ENCODE results near the gene SKP1.

The SKP1 gene

DNA sequence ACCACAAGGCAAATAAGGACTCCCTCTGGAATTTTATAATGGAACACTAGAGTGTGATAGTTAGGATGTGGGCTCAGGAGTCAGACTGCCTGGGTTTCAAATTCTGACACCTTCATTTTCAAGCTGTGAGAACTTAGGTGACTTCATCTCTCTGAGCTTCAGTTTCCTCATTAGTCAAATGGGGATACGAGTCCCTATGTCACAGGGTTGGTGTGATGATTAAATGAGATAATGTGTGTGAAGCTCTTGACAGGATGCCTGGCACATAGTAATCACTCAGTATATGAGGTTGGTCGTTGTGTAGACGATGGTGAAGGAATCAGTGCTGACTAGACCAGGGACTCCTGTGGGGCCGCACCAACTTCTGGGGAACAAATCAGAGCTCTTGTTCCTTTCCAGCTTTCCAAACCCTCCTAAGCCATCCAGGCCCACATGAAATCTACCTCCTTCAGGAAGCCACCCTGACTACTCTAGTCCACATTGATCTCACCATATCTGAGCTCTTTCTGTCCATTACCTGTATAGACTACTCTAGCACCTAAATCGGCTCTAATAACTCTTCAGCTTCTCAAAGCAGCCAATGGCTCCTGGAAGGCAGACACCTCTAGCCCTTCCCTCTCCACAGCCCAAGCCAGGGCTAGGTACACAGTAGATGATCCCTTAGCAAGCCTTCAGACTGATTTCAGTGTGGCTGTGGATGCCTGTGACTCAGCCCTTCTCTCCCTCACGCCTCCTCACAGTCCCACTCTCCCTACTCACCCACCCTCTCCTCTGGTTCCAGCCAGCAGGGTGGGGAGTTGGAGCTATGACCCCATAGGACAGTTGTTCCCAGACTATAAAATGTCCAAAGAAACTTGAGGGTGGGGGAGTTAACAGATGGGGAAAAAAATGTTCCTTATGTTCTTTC lies 64.8 kb downstream of the SKP1 start:
- no peak for DNase-seq

DNA sequence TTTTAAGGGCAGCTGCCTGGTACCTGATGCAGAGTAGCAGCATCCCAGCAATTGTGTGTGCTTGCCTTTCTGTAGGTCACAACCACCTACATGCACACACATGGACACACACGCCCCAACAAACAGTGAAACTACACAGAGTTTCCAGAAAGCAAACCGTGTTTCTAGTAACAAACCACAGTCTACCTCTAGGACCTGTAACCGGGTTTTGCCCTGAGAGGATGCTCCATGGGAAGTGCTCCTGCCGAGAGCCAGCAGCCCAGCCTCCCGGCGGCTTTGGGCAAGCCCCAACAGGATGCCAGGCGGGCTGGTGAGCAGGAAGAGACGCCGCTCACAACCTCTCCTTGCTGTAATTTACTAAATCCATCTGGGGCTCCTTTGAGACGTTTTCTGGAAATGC lies 66.4 kb downstream of the SKP1 start:
- no peak for DNase-seq

DNA sequence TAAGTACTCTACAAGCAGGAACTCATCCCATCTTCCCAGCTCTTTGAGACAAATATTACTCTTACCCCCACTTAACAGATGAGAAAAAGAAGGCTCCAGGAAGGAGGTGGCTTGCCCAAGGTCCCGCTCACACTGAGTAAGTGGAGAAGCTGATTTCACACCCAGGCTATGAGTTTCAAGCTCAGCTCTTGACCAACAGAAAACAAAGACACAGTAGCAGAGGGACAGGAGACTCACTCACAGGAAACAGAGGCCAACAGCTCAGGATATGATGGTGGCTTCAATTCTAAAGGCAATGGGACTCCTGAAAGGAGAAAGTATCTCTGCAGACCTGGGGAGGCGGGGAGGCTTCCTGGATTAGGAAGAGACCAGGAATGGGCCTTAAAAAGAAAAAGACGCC lies 69.0 kb downstream of the SKP1 start:
- no peak for DNase-seq

DNA sequence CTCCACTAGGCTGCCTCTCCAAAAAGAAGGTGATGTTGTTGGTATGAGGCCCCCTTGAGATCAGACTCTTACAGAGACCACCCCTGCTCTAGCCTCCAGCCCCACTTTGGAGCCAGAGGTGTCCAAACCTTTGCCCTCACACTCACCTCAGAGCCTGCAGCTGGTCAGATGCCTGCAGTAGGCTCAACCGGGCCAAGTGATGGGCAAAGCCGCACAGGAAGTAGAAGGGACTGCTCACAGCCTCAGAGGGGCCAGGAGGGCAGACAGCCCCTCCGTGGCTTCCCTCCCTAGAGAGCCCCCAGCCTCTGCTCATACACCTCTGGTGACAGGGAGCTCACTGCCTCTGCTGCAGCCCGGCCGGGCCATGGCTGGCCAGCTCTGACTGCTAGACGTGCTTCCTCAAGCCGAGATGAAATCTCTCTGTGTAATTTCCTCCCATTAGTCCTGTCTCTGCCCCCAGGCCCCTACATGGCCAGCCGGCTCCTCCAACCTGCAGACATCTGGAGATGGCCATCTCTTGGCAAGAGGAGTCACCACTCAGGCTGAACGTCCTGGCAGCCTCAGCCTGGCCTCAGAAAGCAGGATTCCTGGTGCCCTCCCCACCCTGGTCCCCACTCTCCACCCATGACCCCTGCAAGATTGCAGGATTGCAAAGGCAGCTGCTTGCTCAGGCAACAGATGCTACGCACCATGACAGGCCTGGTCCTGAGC lies 69.6 kb downstream of the SKP1 start:
- DNase-seq, result no peak

DNA sequence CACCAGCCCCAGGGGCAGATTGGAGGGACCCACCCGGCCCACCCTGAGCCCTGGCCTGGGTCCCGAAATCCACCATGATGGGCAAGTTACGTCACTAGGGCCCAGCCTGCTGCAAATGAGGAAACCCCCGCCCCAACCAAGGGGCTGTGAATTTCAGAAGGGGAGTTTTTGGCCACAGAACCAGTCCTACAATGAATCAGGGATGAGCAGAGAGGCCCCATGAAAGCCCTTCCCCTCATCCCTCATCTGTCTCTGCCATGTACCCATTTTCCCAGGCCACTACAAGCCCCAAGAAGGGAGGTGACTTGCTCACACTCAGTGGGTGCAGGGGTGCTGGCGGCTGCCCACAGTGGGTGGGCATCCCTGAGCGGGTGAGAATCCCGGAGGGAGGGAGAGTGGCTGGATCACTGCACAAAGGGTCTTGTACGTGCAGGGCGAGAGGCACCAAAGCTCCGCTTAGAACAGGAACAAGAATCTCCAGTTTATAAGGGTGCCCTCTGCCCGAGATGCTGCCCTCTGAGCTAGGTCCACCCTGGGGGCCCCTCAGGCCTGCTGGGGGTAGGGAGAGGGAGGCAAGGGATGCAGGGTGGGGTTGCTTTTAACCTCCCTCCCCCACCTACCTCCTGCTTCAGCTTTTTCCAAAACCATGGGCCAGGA lies 72.6 kb downstream of the SKP1 start:
- no peak for DNase-seq

DNA sequence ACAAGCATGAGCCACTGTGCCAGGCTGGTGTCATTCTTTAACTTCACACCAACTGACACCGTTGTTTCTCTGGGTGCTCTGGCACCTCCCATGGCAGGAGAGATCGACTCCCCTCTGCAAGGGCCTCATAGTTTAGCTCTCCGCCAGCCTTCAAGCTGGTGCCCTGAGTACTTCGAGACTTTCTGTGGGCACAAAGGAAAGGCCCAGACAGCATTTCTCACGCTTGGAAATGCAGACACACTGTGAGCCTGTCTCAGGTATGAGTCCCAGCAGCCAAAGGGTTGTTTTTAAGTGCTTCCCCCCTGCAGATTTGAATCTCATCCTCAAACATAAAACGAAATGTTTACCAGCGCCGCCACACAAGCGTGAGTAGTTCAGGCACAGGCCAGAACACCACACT lies 73.4 kb downstream of the SKP1 start:
- no peak for DNase-seq

DNA sequence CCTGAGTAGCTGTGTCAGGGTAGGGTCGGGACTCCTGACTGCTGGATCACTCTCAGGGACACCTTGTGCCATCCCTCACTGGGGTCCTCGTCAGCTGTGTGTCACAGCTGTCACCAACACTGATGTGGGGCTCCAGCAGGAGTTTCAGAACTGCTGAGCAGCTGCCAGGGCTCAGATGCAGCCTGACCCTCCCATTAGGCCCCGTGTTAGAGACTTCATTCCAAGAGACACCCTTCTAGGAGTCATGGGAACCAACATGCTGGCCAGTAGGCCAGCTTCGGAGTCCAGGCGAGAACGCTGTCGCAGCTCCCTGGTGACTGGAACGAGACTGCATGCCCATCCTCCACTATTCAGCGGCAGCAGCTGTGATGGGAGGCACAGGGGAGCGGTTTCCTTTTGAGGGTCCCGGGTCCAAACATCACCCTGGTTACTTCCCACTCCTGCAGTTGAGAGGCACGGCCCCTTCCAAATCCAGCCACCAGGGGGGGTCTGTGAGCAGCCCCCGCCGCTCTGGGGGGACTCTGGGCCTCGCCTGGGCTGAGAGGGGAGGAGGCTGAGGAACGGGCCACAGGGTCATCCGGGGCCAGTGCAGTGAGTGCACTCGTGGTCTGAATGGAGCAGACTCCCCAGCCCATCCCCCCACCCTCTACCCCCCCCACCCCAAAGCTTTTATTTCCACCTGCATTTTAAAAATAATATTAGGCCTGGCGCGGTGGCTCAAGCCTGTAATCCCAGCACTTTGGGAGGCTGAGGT lies 74.9 kb downstream of the SKP1 start:
- DNase-seq, result peak; percentile 61

DNA sequence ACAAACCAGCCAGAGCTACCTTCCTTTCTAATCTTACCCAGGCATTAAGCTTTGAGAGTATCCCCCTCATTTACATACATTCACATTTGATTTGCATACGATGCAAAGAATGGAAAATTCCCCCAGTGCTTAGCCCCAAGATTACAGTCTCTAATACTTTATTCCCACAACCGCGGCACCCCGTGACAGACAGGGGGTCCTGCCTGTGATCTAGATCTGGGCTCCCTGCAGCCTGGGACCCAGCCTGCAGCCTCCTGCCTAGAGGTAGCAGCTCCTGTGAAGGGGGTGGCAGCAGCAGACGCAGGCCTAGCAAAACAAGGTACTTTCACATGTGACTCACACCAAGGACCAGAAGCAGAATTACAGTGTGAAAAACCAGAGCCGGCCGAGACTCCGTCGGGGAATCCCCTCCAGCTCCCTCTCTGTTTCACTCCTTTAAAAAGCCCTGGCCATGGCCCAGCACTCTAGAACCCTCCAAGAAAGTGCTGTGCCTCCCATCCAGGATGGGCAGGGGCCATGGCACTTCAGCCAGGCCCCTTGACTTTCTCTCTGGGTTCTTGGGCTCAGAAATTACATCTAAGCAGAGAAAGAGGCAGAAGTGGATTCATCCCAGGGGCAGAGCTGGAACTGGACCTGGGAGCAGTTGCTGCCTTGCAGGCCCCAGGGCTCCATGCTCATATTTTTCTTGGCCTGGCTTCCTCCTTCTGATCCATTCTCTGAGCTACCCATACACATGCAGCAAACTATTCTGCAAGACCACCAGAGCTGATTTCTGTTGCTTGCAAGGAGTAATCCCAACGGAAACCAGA lies 76.3 kb downstream of the SKP1 start:
- peak; percentile 73 for DNase-seq

DNA sequence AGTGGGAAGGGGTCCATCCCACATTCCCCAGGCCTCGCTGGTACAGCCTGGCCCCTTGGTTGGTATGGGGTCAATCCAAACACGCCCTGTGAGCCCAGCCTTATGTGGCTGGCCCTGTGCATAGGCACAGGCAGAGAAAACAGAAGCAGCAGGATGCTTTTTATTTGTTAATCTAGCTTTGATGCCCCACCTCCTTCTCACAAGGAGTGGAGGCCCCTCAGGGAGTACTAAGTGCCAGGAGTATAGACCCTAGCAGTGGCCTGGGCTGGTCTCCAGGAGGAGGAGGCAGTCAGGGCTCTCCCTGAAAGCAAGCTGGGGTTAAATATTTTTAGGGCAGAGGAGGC lies 76.8 kb downstream of the SKP1 start:
- no peak for DNase-seq

DNA sequence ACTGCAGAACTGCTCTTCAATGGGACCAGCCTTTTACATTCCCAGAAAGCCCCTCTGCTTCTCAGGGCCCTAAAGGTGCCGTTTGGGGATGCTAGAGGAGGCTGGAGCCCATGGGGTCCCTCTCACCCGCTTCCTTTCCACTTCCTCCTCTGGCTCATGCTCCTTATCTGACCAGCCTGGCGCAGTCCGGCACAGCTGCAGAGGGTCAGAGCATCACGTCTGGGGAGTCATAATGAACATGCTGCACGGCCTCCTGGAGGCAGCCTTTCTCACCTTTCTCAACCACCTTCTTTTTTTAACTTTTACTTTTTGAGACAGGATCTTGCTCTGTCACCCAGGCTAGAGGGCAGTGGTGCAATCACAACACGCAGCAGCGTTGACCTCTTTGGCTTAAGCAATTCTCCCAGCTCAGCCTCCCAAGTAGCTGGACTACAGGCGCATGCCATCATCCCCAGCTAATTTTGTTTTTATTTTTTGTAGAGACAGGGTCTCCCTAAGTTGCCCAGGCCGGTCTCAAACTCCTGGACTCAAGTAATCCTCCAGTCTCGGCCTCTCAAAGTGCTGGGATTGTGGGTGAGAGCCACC lies 77.4 kb downstream of the SKP1 start:
- no peak for DNase-seq
